H1 (cell line): ENCODE measurements around the gene FGFBP1. TPM values are rescaled to one million over a fixed set of nuclear protein-coding genes. Genes with fewer than 3 reads are reported as not detected.

Source experiments
- CTCF ChIA-PET: fragments of 300-600 bp; sonication (Branson Sonifier 250); formaldehyde crosslinking; loops from one replicate; lab custom pipeline; 2021; ENCODE audit not compliant: partially characterized antibody; lab: Charles Lee
- POLR2A ChIA-PET: fragments of 300-600 bp; sonication (Branson Sonifier 250); formaldehyde crosslinking; loops from one replicate; lab custom pipeline; 2021; ENCODE audit warnings: inconsistent platforms; ENCODE audit not compliant: partially characterized antibody; lab: Charles Lee
- DNase-seq, 2 experiments: peaks; one replicate each; pipeline versions ENCODE4 v3.0.0 to v3.0.0-alpha.2; 2010 to 2022; ENCODE audit warnings: low spot score in 2 of 2, low read depth in 1 of 2, mixed read lengths in 1 of 2
- FAIRE-seq: peaks from 2 replicates; lab custom pipeline; 2011; peaks lifted over from hg19 to GRCh38; lab: Jason Lieb, UNC
- H2AFZ ChIP-seq: 2 replicates; pipeline ENCODE4 v1.8.1; 2012; ENCODE audit warnings: low read length, inconsistent platforms
- H2AK5ac ChIP-seq: 2 replicates; pipeline ENCODE4 v1.6.1; 2013; ENCODE audit warnings: low read depth, low read length
- H2BK120ac ChIP-seq: replicated peaks from 2 replicates; pipeline ENCODE3; 2013; ENCODE audit warnings: low read depth, low read length, inconsistent platforms
- H2BK12ac ChIP-seq: 2 replicates; pipeline ENCODE4 v1.6.1; 2013; ENCODE audit warnings: low read depth, low read length
- H2BK15ac ChIP-seq: 2 replicates; pipeline ENCODE4 v1.6.1; 2013; ENCODE audit warnings: low read length
- H2BK20ac ChIP-seq: 2 replicates; pipeline ENCODE4 v1.6.1; 2013; ENCODE audit warnings: low read length
- H2BK5ac ChIP-seq: 2 replicates; pipeline ENCODE4 v1.6.1; 2013; ENCODE audit warnings: low read depth, low read length
- H3K14ac ChIP-seq: 2 replicates; pipeline ENCODE4 v1.6.1; 2013; ENCODE audit warnings: inconsistent platforms; ENCODE audit not compliant: insufficient read length
- H3K18ac ChIP-seq: 2 replicates; pipeline ENCODE4 v1.6.1; 2013; ENCODE audit warnings: low read length; ENCODE audit errors: extremely low read depth
- H3K23ac ChIP-seq: 2 replicates; pipeline ENCODE4 v1.6.1; 2013; ENCODE audit warnings: inconsistent platforms; ENCODE audit not compliant: insufficient read length
- H3K23me2 ChIP-seq: 2 replicates; pipeline ENCODE4 v1.6.1; 2013; ENCODE audit warnings: low read depth, low read length
- H3K27ac ChIP-seq: 2 replicates; pipeline ENCODE4 v1.6.1; 2011; ENCODE audit warnings: low read depth, low read length, inconsistent platforms
- H3K27me3 ChIP-seq, 4 experiments: replicated peaks in 1 of 4; 1 replicate in 1 of 4; 2 replicates in 3 of 4; pipeline versions ENCODE4 v1.6.1 to v1.8.1; 2011 to 2013; ENCODE audit warnings: low read length in 3 of 4, mild to moderate bottlenecking in 3 of 4, inconsistent platforms in 2 of 4, mixed read lengths in 2 of 4, moderate library complexity in 1 of 4; ENCODE audit not compliant: control insufficient read depth in 3 of 4, insufficient read depth in 3 of 4; ENCODE audit errors: extremely low read depth in 1 of 4
- H3K36me3 ChIP-seq, 4 experiments: 2 replicates each; pipeline versions ENCODE4 v1.6.1 to v1.8.1; 2011 to 2013; ENCODE audit warnings: mild to moderate bottlenecking in 4 of 4, low read length in 3 of 4, moderate library complexity in 2 of 4, control low read depth in 1 of 4, inconsistent platforms in 1 of 4; ENCODE audit not compliant: insufficient read depth in 4 of 4, control insufficient read depth in 2 of 4
- H3K4ac ChIP-seq: replicated peaks from 2 replicates; pipeline ENCODE3; 2013; ENCODE audit warnings: low read length, low read depth, mixed read lengths, inconsistent platforms; ENCODE audit not compliant: insufficient read length
- H3K4me1 ChIP-seq, 4 experiments: replicated peaks in 1 of 4; 1 replicate in 1 of 4; 2 replicates in 3 of 4; pipeline versions ENCODE4 v1.6.1 to v1.8.1; 2011 to 2013; ENCODE audit warnings: low read length in 3 of 4, inconsistent platforms in 2 of 4, mixed read lengths in 1 of 4; ENCODE audit not compliant: insufficient read depth in 4 of 4, control insufficient read depth in 3 of 4
- H3K4me2 ChIP-seq, 2 experiments: 2 replicates each; pipeline versions ENCODE4 v1.6.1 to v1.8.1; 2011 to 2013; ENCODE audit warnings: low read depth in 2 of 2, low read length in 2 of 2, control low read depth in 1 of 2, inconsistent platforms in 1 of 2, mild to moderate bottlenecking in 1 of 2; ENCODE audit not compliant: insufficient read depth in 1 of 2
- H3K4me3 ChIP-seq, 4 experiments: fragments of 200-600, 300-600 bp in 1 of 4; sonication (generic), shearing (Covaris generic), sonication (Bioruptor Twin) in 1 of 4; 2 replicates each; pipeline versions ENCODE4 v1.5.1 to v1.8.1; 2011 to 2016; ENCODE audit warnings: low read length in 4 of 4, low read depth in 3 of 4, control low read depth in 2 of 4, inconsistent platforms in 2 of 4, mild to moderate bottlenecking in 2 of 4, mixed read lengths in 1 of 4, moderate library complexity in 1 of 4; ENCODE audit not compliant: insufficient read depth in 2 of 4; ENCODE audit errors: extremely low read depth in 1 of 4
- H3K56ac ChIP-seq: replicated peaks from 2 replicates; pipeline ENCODE3; 2013; ENCODE audit warnings: low read depth, mild to moderate bottlenecking, mixed read lengths, low read length, inconsistent platforms; ENCODE audit not compliant: insufficient read length
- H3K79me1 ChIP-seq: 2 replicates; pipeline ENCODE4 v1.6.1; 2013; ENCODE audit warnings: low read depth, low read length, control low read depth
- H3K79me2 ChIP-seq, 2 experiments: 2 replicates each; pipeline versions ENCODE4 v1.6.1 to v1.8.1; 2012 to 2013; ENCODE audit warnings: low read length in 2 of 2, mild to moderate bottlenecking in 2 of 2, inconsistent platforms in 1 of 2; ENCODE audit not compliant: insufficient read depth in 2 of 2, control insufficient read depth in 1 of 2
- H3K9ac ChIP-seq, 4 experiments: replicated peaks in 1 of 4; 1 replicate in 1 of 4; 2 replicates in 3 of 4; pipeline versions ENCODE4 v1.6.1 to v1.8.1; 2011 to 2013; ENCODE audit warnings: low read depth in 3 of 4, low read length in 3 of 4, control low read depth in 2 of 4, mild to moderate bottlenecking in 2 of 4, moderate library complexity in 2 of 4, inconsistent platforms in 1 of 4; ENCODE audit errors: extremely low read depth in 1 of 4
- H3K9me3 ChIP-seq, 2 experiments: 2 replicates each; pipeline versions ENCODE4 v1.6.1 to v1.8.1; 2012 to 2013; ENCODE audit warnings: mild to moderate bottlenecking in 2 of 2, moderate library complexity in 2 of 2, control low read depth in 1 of 2, inconsistent platforms in 1 of 2, low read depth in 1 of 2, low read length in 1 of 2, mixed read lengths in 1 of 2; ENCODE audit not compliant: insufficient read depth in 2 of 2
- H4K20me1 ChIP-seq, 2 experiments: replicated peaks in 1 of 2; 2 replicates each; pipeline versions ENCODE3 to v1.8.1; 2011 to 2013; ENCODE audit warnings: inconsistent platforms in 2 of 2, low read length in 2 of 2, mild to moderate bottlenecking in 1 of 2; ENCODE audit not compliant: insufficient read depth in 2 of 2, control insufficient read depth in 1 of 2
- H4K5ac ChIP-seq: 2 replicates; pipeline ENCODE4 v1.6.1; 2013; ENCODE audit warnings: low read length, low read depth, mixed read lengths, inconsistent platforms; ENCODE audit not compliant: insufficient read length
- H4K8ac ChIP-seq: 2 replicates; pipeline ENCODE4 v1.8.0; 2013; ENCODE audit warnings: mild to moderate bottlenecking, moderate library complexity, low read length, inconsistent platforms; ENCODE audit not compliant: insufficient read depth; ENCODE audit errors: extremely low read depth
- H4K91ac ChIP-seq: replicated peaks from 2 replicates; pipeline ENCODE3; 2013; ENCODE audit warnings: low read length, mixed read lengths, inconsistent platforms; ENCODE audit not compliant: insufficient read length
- CTBP2 ChIP-seq: IDR thresholded peaks from 2 replicates; pipeline ENCODE4 v1.7.0; 2011; ENCODE audit warnings: borderline replicate concordance, mild to moderate bottlenecking, moderate library complexity, mixed read lengths, low read length; ENCODE audit not compliant: insufficient read depth, insufficient read length
- EP300 ChIP-seq, 2 experiments: IDR thresholded peaks; 1 replicate in 1 of 2; 2 replicates in 1 of 2; pipeline ENCODE4 v1.6.1; 2011 to 2012; ENCODE audit warnings: low read depth in 2 of 2, low read length in 2 of 2, mild to moderate bottlenecking in 2 of 2, borderline replicate concordance in 1 of 2, inconsistent platforms in 1 of 2, moderate library complexity in 1 of 2
- GTF2F1 ChIP-seq: IDR thresholded peaks from 2 replicates; pipeline ENCODE4 v1.6.1; 2012; ENCODE audit warnings: low read depth, low read length, improper control_type of control experiment, borderline replicate concordance
- KDM1A ChIP-seq: fragments of 200-600, 300-600 bp; sonication (generic); IDR thresholded peaks from 2 replicates; pipeline ENCODE4 v1.7.1; 2016; ENCODE audit warnings: mild to moderate bottlenecking, low read length, borderline replicate concordance
- KDM5A ChIP-seq: fragments of 200-600 bp; IDR thresholded peaks from 2 replicates; pipeline ENCODE4 v1.7.1; 2012; ENCODE audit warnings: mild to moderate bottlenecking, low read length, inconsistent platforms, mixed read lengths
- WGBS, 2 experiments: shearing (Covaris generic) in 1 of 2; methylation state at CpG; one replicate each; pipeline versions ENCODE4 v1.1.6 to v1.1.7; 2013 to 2015; ENCODE audit warnings: low lambda C conversion rate in 2 of 2, mixed read lengths in 2 of 2, inconsistent platforms in 1 of 2, low coverage in 1 of 2, missing lambda C conversion rate in 1 of 2; ENCODE audit not compliant: insufficient replicate concordance in 2 of 2, insufficient coverage in 1 of 2, insufficient read length in 1 of 2; ENCODE audit errors: extremely low coverage in 1 of 2, missing lambda C conversion rate in 1 of 2; 5-methylcytosine and 5-hydroxymethylcytosine counted together
- polyA plus RNA-seq, 7 experiments: library from polyadenylated mRNA; depleted of rRNA in 3 of 7; stranded (reverse) in 5 of 7; unstranded in 2 of 7; fragments of >200 nt in 5 of 7; fragments of 200-250 nt in 2 of 7; gene quantifications; 1 replicate in 5 of 7; 2 replicates in 1 of 7; 4 replicates in 1 of 7; pipeline versions ENCODE4 v1.2.1 to v1.2.3, GENCODE V29; 2011 to 2013; ENCODE audit warnings: missing spikeins in 2 of 7, mixed read lengths in 2 of 7
- total RNA-seq: library from RNA; stranded (reverse); fragmentation: NEBNext Ultra II Directional; extraction: Animal tissue kit (Norgen Biotek cat#: 25700); gene quantifications from 2 replicates; pipeline ENCODE4 v1.2.1, GENCODE V29; 2021

The FGFBP1 gene
- total and polyA plus RNA-seq, 2 of the 8 experiments (the other 6 are each of a cell fraction or from before 2014, with no cell fraction given): 0.17 to 0.20 TPM

- TF ChIP-seq EP300 (IDR thresholded peaks at IDR 0.05; ENCODE audit: borderline replicate concordance in 1 of 2, low read depth in 2 of 2, low read length in 2 of 2) (no peak), GTF2F1 (no peak), CTBP2 (no peak), KDM1A (no peak), KDM5A (no peak)
- Histone ChIP-seq H3K4me1 (no peaks in the 10 kb centered on the region), H3K79me2 (no peaks in the 10 kb centered on the region), H2BK15ac (no peak overlapping the region), H3K36me3 (no peaks in the 10 kb centered on the region), H2BK12ac (no peak overlapping the region), H3K9ac (no peak overlapping the region), H3K56ac (no peak overlapping the region), H2BK120ac (no peak overlapping the region), H2BK5ac (no peak overlapping the region), H4K5ac (no peak overlapping the region), H3K4ac (no peak overlapping the region), H4K91ac (no peak overlapping the region), H3K23ac (no peak overlapping the region), H3K27me3 (no peaks in the 10 kb centered on the region), H3K79me1 (no peaks in the 10 kb centered on the region), H3K9me3 (no peaks in the 10 kb centered on the region), H2AFZ (no peak overlapping the region), H3K4me2 (no peak overlapping the region), H4K20me1 (no peaks in the 10 kb centered on the region), H3K27ac (no peak overlapping the region), H3K14ac (no peak overlapping the region), H3K4me3 (no peak overlapping the region), H4K8ac (no peak overlapping the region), H2BK20ac (no peak overlapping the region), H2AK5ac (no peak overlapping the region), H3K18ac (no peak overlapping the region), H3K23me2 (no peaks in the 10 kb centered on the region)
- CTCF ChIA-PET: interaction anchor here (1.1 kb wide), 1 partner anchor 15 kb away, joined by 5 read pairs; no protein-coding TSS in a partner anchor
- 93% methylated on average over 2 of the region's 2 CpGs; no CpG with 5 or more reads in 1 of the 2 experiments for WGBS, 2 experiments
- DNase-seq (no peak), FAIRE-seq (no peak)
- POLR2A ChIA-PET: no interaction called here
Observed at GRCh38 chr4:15897577-15897976, 41.0 kb downstream of the FGFBP1 start.
